Suppressor macrophage (primary cell): ENCODE measurements around the gene GRM3.
"Not testable (repeated sequence)": the region's sequence is repeated elsewhere in the genome, so short reads cannot be mapped to it uniquely, and the experiment has no call there.

ENCODE experiments used
- DNase-seq, 4 experiments: peaks; one replicate each; pipeline ENCODE4 v3.0.0-alpha.2; 2020 to 2022
- total RNA-seq, 17 experiments: gene quantifications; one replicate each; lab custom pipeline; 2026; ENCODE audit warnings: mixed read lengths in 6 of 17, inconsistent platforms in 3 of 17; lab: John Stamatoyannopoulos, UW

Gene GRM3
- total RNA-seq = 0 to 1.7 (median 0) reads per million in 17 experiments

GRCh38 chr7:86643561-86644281 lies at the start of gene GRM3:
GRM3 (plus strand) TSS chr7:86643909; CDS start chr7:86765146, 121,237 bp downstream.
- DNase-seq = no peak

- no peak for DNase-seq
Observed at GRCh38 chr7:86598311-86598710, 45.4 kb upstream of the GRM3 start.

DNA sequence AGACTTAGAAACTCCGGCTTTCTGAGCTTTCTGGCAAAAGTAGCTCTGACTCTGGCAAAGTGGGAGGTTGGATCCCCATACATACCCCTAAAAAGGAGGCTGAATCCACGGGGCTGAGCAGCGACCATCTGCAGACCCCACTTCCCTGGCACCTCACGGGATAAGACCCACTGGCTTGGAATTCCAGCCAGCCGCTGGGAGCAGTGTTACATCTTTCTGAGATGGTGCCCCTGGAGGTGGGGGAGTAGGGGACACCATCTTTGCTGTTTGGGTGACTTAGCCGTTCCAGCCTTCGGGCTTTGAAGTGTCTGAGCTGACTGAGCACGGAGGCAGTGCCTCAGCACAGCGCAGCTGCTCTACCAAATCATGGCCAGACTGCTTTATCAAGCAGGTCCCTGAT lies 45.0 kb upstream of the GRM3 start:
- no peak for DNase-seq

GRCh38 chr7:86600506-86601290 lies 43.0 kb upstream of the GRM3 start:
- DNase-seq = no peak

- not testable (repeated sequence) for DNase-seq
Observed at GRCh38 chr7:86615711-86616110, 28.0 kb upstream of the GRM3 start.

GRCh38 chr7:86644282-86645224 lies 844 bp downstream of the GRM3 start:
- DNase-seq = no peak

DNA sequence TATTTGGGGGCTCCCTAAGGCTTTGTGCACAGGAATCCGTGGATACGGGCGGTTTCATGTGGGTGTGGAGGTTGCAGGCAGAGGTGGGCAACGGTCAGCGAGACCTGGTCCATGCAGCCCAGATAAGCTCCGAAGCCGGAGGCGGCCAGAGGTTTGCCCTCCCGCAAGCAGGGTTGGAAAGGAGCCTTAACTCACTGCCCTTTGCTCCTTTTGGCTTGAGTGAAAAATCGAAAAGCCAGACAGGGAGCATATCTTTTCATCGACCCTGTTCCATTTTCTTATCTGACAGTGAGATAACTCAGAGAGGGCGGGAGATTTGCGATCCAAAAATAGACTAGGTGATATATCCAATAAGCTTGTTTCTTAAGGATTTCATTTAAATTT lies 1.5 kb downstream of the GRM3 start:
- no peak for DNase-seq

DNA sequence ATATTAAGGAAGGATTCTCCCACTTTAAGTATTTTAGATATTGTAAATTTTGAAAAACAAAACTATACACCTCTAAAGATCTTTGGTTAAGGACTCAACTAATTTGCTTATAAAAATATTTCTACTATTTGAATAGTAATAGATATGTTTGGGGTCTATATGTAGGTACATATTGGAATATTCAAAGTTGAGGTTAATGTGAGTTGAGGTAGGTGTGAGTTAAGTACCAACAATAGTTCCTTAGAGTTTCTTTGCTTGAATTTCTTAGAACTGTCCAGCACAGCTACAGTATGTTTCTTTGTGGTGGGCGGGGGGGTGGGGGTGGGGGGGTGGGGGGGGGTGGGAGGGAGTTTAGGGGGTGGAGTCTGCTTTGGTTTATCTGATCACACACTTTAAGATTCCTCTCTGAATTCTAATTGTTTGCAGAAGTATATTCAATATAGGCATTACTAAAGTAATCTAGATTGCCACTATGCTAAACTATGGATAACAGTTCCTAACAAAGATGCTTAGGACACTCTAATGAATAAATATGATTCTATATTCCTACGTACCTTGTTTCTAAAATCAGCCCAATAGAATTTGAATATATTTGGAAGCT lies 2.1 kb downstream of the GRM3 start:
- no peak for DNase-seq

- no peak for DNase-seq
Observed at GRCh38 chr7:86647385-86648094, 3.8 kb downstream of the GRM3 start.

GRCh38 chr7:86648169-86648568 lies 4.5 kb downstream of the GRM3 start:
- DNase-seq = no peak

DNA sequence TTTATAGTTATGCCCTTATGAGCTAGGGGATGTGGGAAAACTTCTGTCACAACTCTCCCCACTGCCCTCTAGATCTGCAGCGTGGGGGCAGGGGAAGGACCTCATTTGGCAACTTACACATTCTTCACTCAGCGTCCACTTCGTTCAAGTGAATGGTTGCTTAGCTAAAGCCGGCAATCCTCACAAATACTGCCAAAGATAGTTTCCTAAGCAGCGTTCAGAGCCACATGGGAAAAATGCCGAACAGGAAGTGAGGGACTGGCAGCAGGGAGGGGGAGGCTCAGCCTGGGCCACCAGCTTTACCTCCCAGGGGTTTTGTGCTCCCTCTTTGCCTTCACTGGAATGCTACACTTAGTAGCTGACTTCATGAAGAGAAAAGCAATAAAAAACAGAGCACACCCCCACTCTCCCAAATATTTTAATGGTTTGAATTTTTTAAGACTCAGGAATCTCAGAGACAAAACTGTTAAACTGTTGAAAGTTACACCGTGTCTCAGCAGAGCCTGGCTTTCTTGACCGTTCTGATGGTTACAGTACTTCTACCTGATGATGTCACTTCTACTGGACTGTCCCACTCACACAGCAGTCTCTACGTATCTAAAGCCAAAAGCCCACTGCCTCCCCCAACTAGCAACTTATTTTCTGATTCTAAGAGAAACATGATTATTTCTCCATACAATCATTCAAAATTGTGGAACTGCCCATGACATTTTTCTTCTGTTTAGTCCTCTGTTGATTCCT lies 10.4 kb downstream of the GRM3 start:
- no peak for DNase-seq

GRCh38 chr7:86657948-86658347 lies 14.2 kb downstream of the GRM3 start:
- DNase-seq = no peak

DNA sequence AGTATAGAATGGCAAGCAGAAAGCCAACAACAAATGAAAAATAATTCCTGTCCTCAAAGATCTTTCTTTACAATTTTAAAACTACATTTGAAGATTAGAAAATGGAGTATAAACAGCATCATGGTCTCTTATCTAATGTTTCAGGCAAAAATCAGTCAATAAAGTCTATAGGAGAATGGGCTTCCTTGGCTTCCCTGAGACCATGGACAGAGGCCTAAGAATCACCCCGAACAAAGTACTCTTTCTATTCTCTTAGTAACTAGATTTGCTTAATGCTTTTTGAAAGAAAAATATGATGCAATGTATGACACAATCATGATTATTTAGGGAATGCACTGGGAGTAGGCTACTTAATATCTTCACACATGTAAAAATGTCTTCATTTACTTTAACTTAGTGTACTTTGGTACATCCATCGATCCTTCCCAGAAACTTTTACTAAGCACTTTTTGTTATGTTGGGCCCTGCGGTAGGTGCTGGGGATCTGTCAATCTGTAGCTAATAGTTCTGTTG lies 17.3 kb downstream of the GRM3 start:
- DNase-seq = no peak

DNA sequence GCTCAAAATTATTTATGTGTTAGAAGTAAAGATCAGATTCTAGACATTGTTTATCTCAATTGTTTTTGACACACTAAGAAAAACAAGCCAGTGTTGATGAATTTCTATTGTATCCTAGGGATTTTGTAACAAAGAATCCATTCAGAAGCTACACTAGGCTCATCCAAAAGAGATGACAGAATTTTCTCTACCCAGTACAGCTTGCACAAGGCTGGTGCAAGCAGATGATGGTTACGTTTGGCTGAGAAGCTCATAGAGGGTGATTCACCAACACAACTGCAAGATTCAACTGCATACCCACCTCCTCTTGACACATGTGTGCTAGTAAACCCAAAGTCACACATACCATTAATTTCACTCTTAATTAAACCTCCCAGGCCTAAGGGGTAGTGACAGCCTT lies 20.8 kb downstream of the GRM3 start:
- no peak for DNase-seq

DNA sequence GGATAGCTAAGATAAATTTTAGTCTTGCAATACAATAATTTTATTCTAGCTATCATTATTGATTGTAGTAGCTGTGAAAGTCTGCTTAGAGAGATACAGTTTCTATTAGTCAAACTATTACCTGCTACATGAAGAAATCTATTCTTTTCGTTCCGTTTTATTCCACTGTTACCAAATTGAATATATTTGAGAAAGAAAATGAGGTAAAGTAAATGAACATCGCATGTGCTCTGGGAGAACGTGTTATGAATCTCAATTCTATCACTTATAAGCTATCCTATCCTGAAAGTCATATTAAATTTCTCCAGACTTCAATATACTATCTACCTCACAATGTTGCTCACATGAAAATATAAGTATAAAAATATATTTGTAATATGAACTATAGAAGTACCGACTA lies 21.3 kb downstream of the GRM3 start:
- no peak for DNase-seq

- no peak for DNase-seq
Observed at GRCh38 chr7:86665669-86666068, 22.0 kb downstream of the GRM3 start.

GRCh38 chr7:86667732-86668131 lies 24.0 kb downstream of the GRM3 start:
- DNase-seq = no peak

DNA sequence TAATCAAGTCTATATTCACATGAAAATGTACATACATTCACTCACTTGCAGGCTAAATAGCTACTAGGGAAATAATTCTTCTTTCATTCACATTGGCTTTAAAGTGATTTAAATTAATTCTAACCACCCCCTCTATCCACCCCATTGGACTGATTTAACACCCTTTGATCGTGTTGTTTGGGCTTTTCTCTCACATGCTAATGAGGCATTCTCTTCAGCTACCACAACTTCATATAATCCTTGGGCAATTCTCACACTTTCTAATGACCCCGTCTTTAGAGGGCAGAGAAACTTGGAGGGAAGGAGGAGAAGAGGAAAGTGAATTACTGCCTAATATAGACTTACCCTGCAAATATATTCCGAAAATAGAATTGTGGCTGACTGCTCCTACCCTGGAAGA lies 24.6 kb downstream of the GRM3 start:
- no peak for DNase-seq

- no peak for DNase-seq
Observed at GRCh38 chr7:86687831-86688230, 44.1 kb downstream of the GRM3 start.

- DNase-seq = no peak
Observed at GRCh38 chr7:86689363-86689762, 45.7 kb downstream of the GRM3 start.

GRCh38 chr7:86692755-86693154 lies 49.0 kb downstream of the GRM3 start:
- DNase-seq = no peak
